ENCODE data around the gene PTH. TPM values are rescaled to one million over a fixed set of nuclear protein-coding genes. Genes with fewer than 3 reads are reported as not detected.

PTH gene
- total RNA-seq, 1 experiment from 2014 or later = not detected

- Histone ChIP-seq H3K36me3 (no peaks in the 10 kb centered on the region), H3K27ac (no peak overlapping the region), H3K4me1 (replicated peaks) (peaks cover 4% of the 10 kb centered on the region), H3K27me3 (replicated peaks) (no peaks in the 10 kb centered on the region), H3K4me3 (no peak overlapping the region), H3K9me3 (replicated peaks) (no peaks in the 10 kb centered on the region)
- no peak for DNase-seq (ENCODE audit: low read depth in 1 of 2, low spot score in 2 of 2)
Observed at GRCh38 chr11:13468750-13469149, 27.0 kb downstream of the PTH start.

- DNase-seq (ENCODE audit: low read depth in 1 of 2, low spot score in 2 of 2) = peak in 1 of 2 experiments; percentile 47
- H3K4me1 ChIP-seq (replicated peaks) = peaks cover 14% of the 10 kb centered on the region
- no peak overlapping the region for H3K27ac ChIP-seq
- H3K36me3 ChIP-seq = peaks cover 8% of the 10 kb centered on the region
- no peaks in the 10 kb centered on the region for H3K9me3 ChIP-seq (replicated peaks)
- H3K4me3 ChIP-seq = no peak overlapping the region
- no peaks in the 10 kb centered on the region for H3K27me3 ChIP-seq (replicated peaks)
Observed at GRCh38 chr11:13465909-13466371, 29.9 kb downstream of the PTH start.

- H3K27ac ChIP-seq = peak overlapping the region; percentile 87
- H3K9me3 ChIP-seq (replicated peaks) = no peaks in the 10 kb centered on the region
- H3K4me1 ChIP-seq (replicated peaks) = peaks cover 14% of the 10 kb centered on the region
- peak overlapping the region; percentile 70 for H3K4me3 ChIP-seq
- no peaks in the 10 kb centered on the region for H3K27me3 ChIP-seq (replicated peaks)
- no peak for DNase-seq (ENCODE audit: low read depth in 1 of 2, low spot score in 2 of 2)
- peaks cover 8% of the 10 kb centered on the region for H3K36me3 ChIP-seq
Observed at GRCh38 chr11:13463779-13464290, 32.0 kb downstream of the PTH start.

GRCh38 chr11:13462901-13463778, 32.7 kb downstream of the PTH start, which contains the start of gene BTBD10:
TSS of gene BTBD10 (minus strand) at chr11:13463222. CDS start at chr11:13445124, 18,098 bp downstream.
- Histone ChIP-seq H3K4me3 (peak within 1 kb of the TSS; percentile 70), H3K27me3 (replicated peaks) (no peaks in the 10 kb centered on the region), H3K27ac (peak within 1 kb of the TSS; percentile 87), H3K4me1 (replicated peaks) (peaks cover 14% of the 10 kb centered on the region), H3K36me3 (peaks cover 8% of the 10 kb centered on the region), H3K9me3 (replicated peaks) (no peaks in the 10 kb centered on the region)
- peak; percentile 96 to 98 for DNase-seq (ENCODE audit: low read depth in 1 of 2, low spot score in 2 of 2)

- peak; percentile 74 to 82 for DNase-seq (ENCODE audit: low read depth in 1 of 2, low spot score in 2 of 2)
- Histone ChIP-seq H3K4me1 (replicated peaks) (peaks cover 14% of the 10 kb centered on the region), H3K4me3 (peak overlapping the region; percentile 70), H3K9me3 (replicated peaks) (no peaks in the 10 kb centered on the region), H3K27ac (peak overlapping the region; percentile 87), H3K27me3 (replicated peaks) (no peaks in the 10 kb centered on the region), H3K36me3 (peaks cover 8% of the 10 kb centered on the region)
Observed at GRCh38 chr11:13462311-13462900, 33.4 kb downstream of the PTH start.

- H3K4me3 ChIP-seq = no peak overlapping the region
- DNase-seq (ENCODE audit: low read depth in 1 of 2, low spot score in 2 of 2) = no peak
- no peaks in the 10 kb centered on the region for H3K9me3 ChIP-seq (replicated peaks)
- peaks cover 14% of the 10 kb centered on the region for H3K4me1 ChIP-seq (replicated peaks)
- no peaks in the 10 kb centered on the region for H3K27me3 ChIP-seq (replicated peaks)
- H3K36me3 ChIP-seq = peaks cover 8% of the 10 kb centered on the region
- H3K27ac ChIP-seq = no peak overlapping the region
Observed at GRCh38 chr11:13461291-13461690, 34.5 kb downstream of the PTH start.

- no peak for DNase-seq (ENCODE audit: low read depth in 1 of 2, low spot score in 2 of 2)
- Histone ChIP-seq H3K4me3 (no peak overlapping the region), H3K36me3 (no peaks in the 10 kb centered on the region), H3K9me3 (replicated peaks) (no peaks in the 10 kb centered on the region), H3K27me3 (replicated peaks) (no peaks in the 10 kb centered on the region), H3K27ac (no peak overlapping the region), H3K4me1 (replicated peaks) (peaks cover 4% of the 10 kb centered on the region; the same call in 1 of the 2 replicates)
Observed at GRCh38 chr11:13450832-13451397, 44.9 kb downstream of the PTH start.

- H3K4me3 ChIP-seq = no peak overlapping the region
- peaks cover 5% of the 10 kb centered on the region; the same call in 1 of the 2 replicates for H3K4me1 ChIP-seq (replicated peaks)
- H3K27ac ChIP-seq = no peak overlapping the region
- no peaks in the 10 kb centered on the region for H3K9me3 ChIP-seq (replicated peaks)
- no peaks in the 10 kb centered on the region for H3K36me3 ChIP-seq
- no peak for DNase-seq (ENCODE audit: low read depth in 1 of 2, low spot score in 2 of 2)
- no peaks in the 10 kb centered on the region for H3K27me3 ChIP-seq (replicated peaks)
Observed at GRCh38 chr11:13449522-13449921, 46.3 kb downstream of the PTH start.

- H3K4me1 ChIP-seq (replicated peaks) = peaks cover 5% of the 10 kb centered on the region; the same call in 1 of the 2 replicates
- no peaks in the 10 kb centered on the region for H3K27me3 ChIP-seq (replicated peaks)
- no peak overlapping the region for H3K4me3 ChIP-seq
- H3K27ac ChIP-seq = no peak overlapping the region
- no peak for DNase-seq (ENCODE audit: low read depth in 1 of 2, low spot score in 2 of 2)
- no peaks in the 10 kb centered on the region for H3K9me3 ChIP-seq (replicated peaks)
- H3K36me3 ChIP-seq = no peaks in the 10 kb centered on the region
Observed at GRCh38 chr11:13448876-13449275, 46.9 kb downstream of the PTH start.

- Histone ChIP-seq H3K27ac (peak overlapping the region; percentile 19; the same call in 1 of the 2 replicates), H3K4me1 (replicated peaks) (peaks cover 5% of the 10 kb centered on the region; the same call in 1 of the 2 replicates), H3K4me3 (no peak overlapping the region), H3K36me3 (no peaks in the 10 kb centered on the region), H3K27me3 (replicated peaks) (no peaks in the 10 kb centered on the region), H3K9me3 (replicated peaks) (no peaks in the 10 kb centered on the region)
- peak in 1 of 2 experiments; percentile 34 for DNase-seq (ENCODE audit: low read depth in 1 of 2, low spot score in 2 of 2)
Observed at GRCh38 chr11:13446444-13446843, 49.4 kb downstream of the PTH start.

GRCh38 chr11:13445588-13445987, 50.2 kb downstream of the PTH start:
- Histone ChIP-seq H3K27me3 (replicated peaks) (no peaks in the 10 kb centered on the region), H3K9me3 (replicated peaks) (no peaks in the 10 kb centered on the region), H3K4me1 (replicated peaks) (peaks cover 6% of the 10 kb centered on the region), H3K4me3 (no peak overlapping the region), H3K27ac (no peak overlapping the region), H3K36me3 (no peaks in the 10 kb centered on the region)
- DNase-seq (ENCODE audit: low read depth in 1 of 2, low spot score in 2 of 2) = no peak

All from SJSA1 (cell line).